ENCODE measurements around the gene RPL6. TPM values are rescaled to one million over a fixed set of nuclear protein-coding genes. Genes with fewer than 3 reads are reported as not detected.
A peak's percentile ranks its signal among the peaks of the same experiment; 100 is the strongest.
"Not testable (repeated sequence)": the region's sequence is repeated elsewhere in the genome, so short reads cannot be mapped to it uniquely, and the experiment has no call there.

RPL6 gene
- polyA plus RNA-seq, 1 experiment, result 2,667 TPM

DNA sequence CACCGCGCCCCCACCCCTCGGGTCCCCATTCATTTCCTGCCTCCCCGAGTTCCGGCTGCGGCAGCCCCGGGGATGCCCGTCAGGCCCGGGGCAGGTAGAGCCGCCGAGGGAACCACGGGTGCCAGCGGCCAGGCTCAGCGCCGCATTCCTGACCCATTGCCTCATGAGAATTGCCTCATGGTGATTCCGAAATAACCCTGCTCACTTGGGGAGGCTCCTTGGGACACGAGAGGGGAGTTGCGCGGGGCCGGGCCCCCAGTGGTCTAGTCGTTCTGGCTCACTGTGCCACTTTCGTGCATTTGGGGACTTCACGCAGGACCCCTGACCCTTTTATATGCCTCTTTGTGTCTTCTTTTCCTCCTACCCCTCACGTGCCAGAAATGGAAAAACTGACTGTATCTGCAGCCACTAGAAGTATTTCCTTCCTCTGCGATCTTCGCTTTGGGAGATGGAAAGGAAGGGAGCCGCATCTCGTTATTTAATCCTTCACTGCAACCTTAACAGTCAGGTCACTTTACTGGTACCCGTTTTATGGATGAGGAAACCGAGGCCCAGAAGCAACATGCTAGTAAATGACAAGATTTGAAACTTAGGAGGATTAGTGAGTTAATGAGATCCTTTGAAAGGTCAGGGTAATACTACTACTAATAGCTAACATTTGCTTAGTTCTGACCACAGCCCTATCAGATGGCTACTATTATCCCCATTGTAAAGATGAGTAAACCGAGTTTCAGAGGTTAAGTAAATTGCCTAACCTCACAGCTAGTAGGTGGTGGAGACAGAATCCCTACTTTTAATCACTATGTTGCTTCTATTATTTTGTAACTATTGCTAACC lies 10.1 kb upstream of the RPL6 start:
- ChIA-PET POLR2A (interaction anchor here (1.0 kb wide), 1 partner anchor 10 kb away, joined by 5 read pairs; no protein-coding TSS in a partner anchor), CTCF (interaction anchor here (1.0 to 1.2 kb wide), 2 partner anchors 8 to 9 kb away, joined by 3 to 5 read pairs; no protein-coding TSS in a partner anchor)
- Histone ChIP-seq H3K27me3 (ENCODE audit: control insufficient read depth, insufficient read depth, low read length) (no peaks in the 10 kb centered on the region), H3K4me3 (ENCODE audit: low read depth, low read length) (peak overlapping the region; percentile 94), H3K9me3 (ENCODE audit: control insufficient read depth, insufficient read depth, low read length) (no peaks in the 10 kb centered on the region), H3K27ac (ENCODE audit: low read depth, low read length) (peak overlapping the region; percentile 96)
- peak; percentile 50 for DNase-seq (ENCODE audit: low read depth, low spot score)
- TF ChIP-seq, protein P1, sequence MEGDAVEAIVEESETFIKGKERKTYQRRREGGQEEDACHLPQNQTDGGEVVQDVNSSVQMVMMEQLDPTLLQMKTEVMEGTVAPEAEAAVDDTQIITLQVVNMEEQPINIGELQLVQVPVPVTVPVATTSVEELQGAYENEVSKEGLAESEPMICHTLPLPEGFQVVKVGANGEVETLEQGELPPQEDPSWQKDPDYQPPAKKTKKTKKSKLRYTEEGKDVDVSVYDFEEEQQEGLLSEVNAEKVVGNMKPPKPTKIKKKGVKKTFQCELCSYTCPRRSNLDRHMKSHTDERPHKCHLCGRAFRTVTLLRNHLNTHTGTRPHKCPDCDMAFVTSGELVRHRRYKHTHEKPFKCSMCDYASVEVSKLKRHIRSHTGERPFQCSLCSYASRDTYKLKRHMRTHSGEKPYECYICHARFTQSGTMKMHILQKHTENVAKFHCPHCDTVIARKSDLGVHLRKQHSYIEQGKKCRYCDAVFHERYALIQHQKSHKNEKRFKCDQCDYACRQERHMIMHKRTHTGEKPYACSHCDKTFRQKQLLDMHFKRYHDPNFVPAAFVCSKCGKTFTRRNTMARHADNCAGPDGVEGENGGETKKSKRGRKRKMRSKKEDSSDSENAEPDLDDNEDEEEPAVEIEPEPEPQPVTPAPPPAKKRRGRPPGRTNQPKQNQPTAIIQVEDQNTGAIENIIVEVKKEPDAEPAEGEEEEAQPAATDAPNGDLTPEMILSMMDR (IDR thresholded peaks at IDR 0.05; ENCODE audit: low read depth, low read length), result no peak

DNA sequence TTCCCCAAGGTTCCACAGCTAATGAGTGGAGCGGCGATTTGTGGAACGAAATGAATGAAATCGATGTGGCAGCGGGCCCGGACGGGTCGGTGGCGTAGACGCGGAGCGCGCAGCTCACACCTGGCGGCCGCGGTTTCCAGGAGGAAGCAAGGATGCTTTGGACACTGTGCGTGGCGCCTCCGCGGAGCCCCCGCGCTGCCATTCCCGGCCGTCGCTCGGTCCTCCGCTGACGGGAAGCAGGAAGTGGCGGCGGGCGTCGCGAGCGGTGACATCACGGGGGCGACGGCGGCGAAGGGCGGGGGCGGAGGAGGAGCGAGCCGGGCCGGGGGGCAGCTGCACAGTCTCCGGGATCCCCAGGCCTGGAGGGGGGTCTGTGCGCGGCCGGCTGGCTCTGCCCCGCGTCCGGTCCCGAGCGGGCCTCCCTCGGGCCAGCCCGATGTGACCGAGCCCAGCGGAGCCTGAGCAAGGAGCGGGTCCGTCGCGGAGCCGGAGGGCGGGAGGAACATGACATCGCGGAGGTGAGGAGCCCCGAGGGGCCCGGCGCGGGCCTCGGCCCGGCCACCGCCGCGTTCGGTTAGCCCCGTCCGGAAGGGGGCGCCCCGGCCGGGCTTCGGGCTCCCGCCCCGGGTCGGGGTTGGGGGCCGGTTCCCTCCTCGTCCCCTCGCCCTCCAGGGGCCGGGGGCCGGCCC lies 9.3 kb upstream of the RPL6 start, which contains the start of gene PTPN11:
Gene PTPN11 (plus strand): TSS at position 340 of the 689 bp plus-strand sequence. CDS start 165 bp downstream, at position 505.
- no peaks in the 10 kb centered on the region for H3K9me3 ChIP-seq (ENCODE audit: control insufficient read depth, insufficient read depth, low read length)
- peak within 1 kb of the TSS; percentile 96 for H3K27ac ChIP-seq (ENCODE audit: low read depth, low read length)
- DNase-seq (ENCODE audit: low read depth, low spot score), result no peak
- ChIA-PET POLR2A (interaction anchor here (0.6 to 1.0 kb wide), 2 partner anchors 9 to 21 kb away, joined by 5 to 6 read pairs; no protein-coding TSS in a partner anchor), CTCF (interaction anchor here (0.6 kb wide), 1 partner anchor 223 kb away, joined by 3 read pairs; no protein-coding TSS in a partner anchor)
- H3K4me3 ChIP-seq (ENCODE audit: low read depth, low read length), result peak within 1 kb of the TSS; percentile 94
- H3K27me3 ChIP-seq (ENCODE audit: control insufficient read depth, insufficient read depth, low read length), result no peaks in the 10 kb centered on the region
- TF ChIP-seq, protein P1 (IDR thresholded peaks at IDR 0.05; ENCODE audit: low read depth, low read length), result peak; percentile 33

DNA sequence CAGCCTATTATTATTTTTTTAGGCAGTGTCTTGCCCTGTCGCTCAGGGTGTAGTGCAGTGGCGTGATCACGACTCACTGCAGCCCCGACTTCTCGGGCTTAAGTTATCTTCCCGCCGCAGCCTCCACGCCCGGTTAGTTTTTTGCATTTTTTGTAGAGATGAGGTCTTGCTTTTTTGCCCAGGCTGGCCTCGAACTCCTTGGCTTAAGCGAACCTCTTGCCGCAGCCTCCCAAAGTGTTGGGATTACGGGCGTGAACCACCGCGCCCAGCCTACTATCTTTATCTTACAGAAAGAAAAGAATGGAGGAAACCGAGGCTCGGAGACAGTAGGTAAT lies 8.8 kb upstream of the RPL6 start:
- ChIA-PET CTCF (interaction anchor here (0.6 kb wide), 1 partner anchor 222 kb away, joined by 3 read pairs; no protein-coding TSS in a partner anchor), POLR2A (interaction anchor here (0.6 to 1.0 kb wide), 2 partner anchors 8 to 22 kb away, joined by 5 to 6 read pairs; no protein-coding TSS in a partner anchor)
- Histone ChIP-seq H3K9me3 (ENCODE audit: control insufficient read depth, insufficient read depth, low read length) (no peaks in the 10 kb centered on the region), H3K4me3 (ENCODE audit: low read depth, low read length) (peak overlapping the region; percentile 94), H3K27ac (ENCODE audit: low read depth, low read length) (peak overlapping the region; percentile 85), H3K27me3 (ENCODE audit: control insufficient read depth, insufficient read depth, low read length) (no peaks in the 10 kb centered on the region)
- no peak for DNase-seq (ENCODE audit: low read depth, low spot score)
- TF ChIP-seq, protein P1 (IDR thresholded peaks at IDR 0.05; ENCODE audit: low read depth, low read length), result no peak

DNA sequence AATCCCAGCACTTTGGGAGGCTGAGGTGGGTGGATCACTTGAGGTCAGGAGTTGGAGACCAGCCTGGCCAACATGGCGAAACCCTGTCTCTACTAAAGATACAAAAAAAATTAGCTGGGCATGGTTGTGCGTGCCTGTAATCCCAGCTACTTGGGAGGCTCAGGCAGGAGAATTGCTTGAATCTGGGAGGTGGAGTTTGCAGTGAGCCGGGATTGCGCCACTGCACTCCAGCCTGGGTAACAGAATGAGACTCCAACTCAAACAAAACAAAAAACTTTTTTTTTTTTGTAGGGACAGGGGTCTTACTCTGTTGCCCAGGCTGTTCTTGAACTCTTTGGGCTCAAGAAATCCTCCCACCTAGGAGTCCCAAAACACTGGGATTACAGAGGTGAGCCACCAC lies 6.1 kb upstream of the RPL6 start:
- DNase-seq (ENCODE audit: low read depth, low spot score); H3K27ac ChIP-seq (ENCODE audit: low read depth, low read length); POLR2A ChIA-PET; H3K27me3 ChIP-seq (ENCODE audit: control insufficient read depth, insufficient read depth, low read length); H3K4me3 ChIP-seq (ENCODE audit: low read depth, low read length); H3K9me3 ChIP-seq (ENCODE audit: control insufficient read depth, insufficient read depth, low read length): not testable (repeated sequence)
- CTCF ChIA-PET, result interaction anchor here (1.0 kb wide), 1 partner anchor 218 kb away, joined by 3 read pairs; no protein-coding TSS in a partner anchor

DNA sequence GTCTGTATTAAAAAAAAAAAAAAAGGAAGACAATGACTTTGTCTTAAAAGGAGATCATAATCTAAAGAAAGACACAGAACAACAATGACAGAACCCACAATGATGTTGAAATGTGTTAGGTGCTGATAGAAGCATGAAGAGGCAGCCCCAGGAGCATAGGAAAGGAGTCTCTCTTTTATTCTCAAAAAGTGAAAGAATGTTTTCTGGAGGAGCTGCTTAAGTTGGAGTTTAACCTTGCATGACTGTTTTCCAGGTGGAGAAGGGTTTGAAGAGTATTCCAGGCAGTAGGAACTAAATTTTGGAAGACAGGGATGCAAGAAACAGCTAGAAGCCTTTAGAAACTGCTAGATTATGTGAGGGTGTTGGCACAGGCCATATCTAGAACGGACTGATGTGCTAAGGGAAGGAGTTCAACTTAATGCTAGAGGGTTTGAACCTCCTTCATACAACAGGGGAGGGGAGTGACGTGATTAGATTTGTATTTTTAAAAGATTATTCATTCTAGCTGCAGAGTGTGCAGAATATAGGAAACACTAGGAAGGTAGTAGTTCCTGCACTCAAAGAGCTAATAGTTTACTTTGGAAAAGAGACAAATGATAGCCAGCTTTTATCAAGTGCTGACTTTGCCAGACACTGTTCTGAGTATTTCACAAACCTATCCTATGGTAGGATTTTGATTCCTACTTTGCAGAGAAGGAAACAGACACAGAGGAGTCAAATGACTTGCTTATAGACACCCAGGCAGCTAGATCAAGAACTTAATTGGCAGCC lies 4.6 kb upstream of the RPL6 start:
- Histone ChIP-seq H3K4me3 (ENCODE audit: low read depth, low read length) (no peak overlapping the region), H3K27ac (ENCODE audit: low read depth, low read length) (no peak overlapping the region), H3K27me3 (ENCODE audit: control insufficient read depth, insufficient read depth, low read length) (no peaks in the 10 kb centered on the region), H3K9me3 (ENCODE audit: control insufficient read depth, insufficient read depth, low read length) (no peaks in the 10 kb centered on the region; the same call in 1 of the 2 replicates)
- ChIA-PET CTCF (interaction anchor here (0.6 kb wide), 1 partner anchor 91 kb away, joined by 3 read pairs; no protein-coding TSS in a partner anchor), POLR2A (interaction anchor here (0.5 kb wide), 1 partner anchor 11 kb away, joined by 3 read pairs; no protein-coding TSS in a partner anchor)
- TF ChIP-seq, protein P1 (IDR thresholded peaks at IDR 0.05; ENCODE audit: low read depth, low read length), result no peak
- DNase-seq (ENCODE audit: low read depth, low spot score), result no peak
